Smooth muscle cell (in vitro differentiated cells): ENCODE measurements around the gene WSB2. TPM values are rescaled to one million over a fixed set of nuclear protein-coding genes. Genes with fewer than 3 reads are reported as not detected.

ENCODE experiments used
- DNase-seq: peaks from one replicate; lab custom pipeline; 2025; ENCODE audit not compliant: unreplicated experiment; lab: John Stamatoyannopoulos, UW
- H2AFZ ChIP-seq: fragments of 200-600 bp; sonication (generic); 2 replicates; pipeline ENCODE4 v1.6.0; 2016; ENCODE audit warnings: antibody characterized with exemption, low read depth, mild to moderate bottlenecking
- H3F3A ChIP-seq: fragments of 200-600 bp; sonication (generic); 2 replicates; pipeline ENCODE4 v1.6.0; 2017; ENCODE audit warnings: antibody characterized with exemption, low read depth
- H3K27ac ChIP-seq: fragments of 200-600 bp; sonication (generic); 2 replicates; pipeline ENCODE4 v1.5.1; 2016; ENCODE audit warnings: low read depth, mild to moderate bottlenecking
- H3K27me3 ChIP-seq: fragments of 200-600 bp; sonication (generic); 2 replicates; pipeline ENCODE4 v1.6.1; 2016; ENCODE audit warnings: low read depth, mild to moderate bottlenecking
- H3K36me3 ChIP-seq: fragments of 200-600 bp; sonication (generic); 2 replicates; pipeline ENCODE4 v1.5.1; 2016; ENCODE audit warnings: low read depth
- H3K4me1 ChIP-seq: fragments of 200-600 bp; sonication (generic); 2 replicates; pipeline ENCODE4 v1.5.1; 2016; ENCODE audit warnings: low read depth
- H3K4me2 ChIP-seq: fragments of 200-600 bp; sonication (generic); 2 replicates; pipeline ENCODE4 v1.6.0; 2016; ENCODE audit warnings: mild to moderate bottlenecking
- H3K4me3 ChIP-seq: fragments of 200-600 bp; sonication (generic); 2 replicates; pipeline ENCODE4 v1.5.1; 2016; ENCODE audit warnings: mild to moderate bottlenecking
- H3K79me2 ChIP-seq: fragments of 200-600 bp; sonication (generic); 2 replicates; pipeline ENCODE4 v1.6.0; 2016; ENCODE audit warnings: low read depth, mild to moderate bottlenecking
- H3K9ac ChIP-seq: fragments of 200-600 bp; sonication (generic); 2 replicates; pipeline ENCODE4 v1.6.0; 2016; ENCODE audit warnings: low read depth
- H3K9me3 ChIP-seq: fragments of 200-600 bp; sonication (generic); replicated peaks from 2 replicates; pipeline ENCODE4 v1.5.1; 2016; ENCODE audit warnings: low read depth
- H4K20me1 ChIP-seq: fragments of 200-600 bp; sonication (generic); 2 replicates; pipeline ENCODE4 v1.6.0; 2016; ENCODE audit warnings: low read depth
- CTCF ChIP-seq: fragments of 200-600 bp; sonication (generic); IDR thresholded peaks from 2 replicates; pipeline ENCODE4 v1.5.1; 2017; ENCODE audit warnings: borderline replicate concordance, mild to moderate bottlenecking, antibody characterized with exemption; ENCODE audit not compliant: insufficient read depth, poor library complexity, severe bottlenecking
- WGBS: methylation state at CpG from one replicate; pipeline ENCODE4 v1.1.7; 2016; ENCODE audit warnings: low lambda C conversion rate; 5-methylcytosine and 5-hydroxymethylcytosine counted together
- polyA plus RNA-seq: library from polyadenylated mRNA; unstranded; fragments of >200 nt; fragmentation: Nextera tagmentation; extraction: Ambion mirVana; gene quantifications from 2 replicates; pipeline ENCODE4 v1.2.1, GENCODE V29; 2016
- total RNA-seq: library from RNA; depleted of rRNA; stranded (reverse); fragments of >200 nt; gene quantifications from 2 replicates; pipeline ENCODE4 v1.2.3, GENCODE V29; 2014

Gene WSB2
- total and polyA plus RNA-seq, 2 experiments from 2014 or later = 48.1 to 78.2 TPM

DNA sequence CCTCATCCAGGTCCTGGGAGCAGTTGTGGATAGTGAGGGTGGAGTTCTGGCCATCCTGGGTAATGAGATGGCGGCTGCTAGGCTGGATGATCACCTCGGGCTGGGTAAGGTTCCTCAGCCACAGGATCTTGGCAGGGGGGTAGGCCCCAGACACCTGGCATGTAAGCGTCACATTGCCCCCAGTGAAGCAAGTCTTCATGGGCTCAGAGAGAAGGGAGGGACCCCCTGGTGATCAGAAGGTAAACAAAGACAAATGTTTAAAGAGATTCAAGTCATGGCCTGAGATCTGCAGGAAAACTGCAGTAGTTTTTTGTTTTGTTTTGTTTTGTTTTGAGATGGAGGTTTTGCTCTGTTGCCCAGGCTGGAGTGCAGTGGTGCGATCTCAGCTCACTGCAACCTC is 12.8 kb upstream of the WSB2 start:
- WGBS = 85% methylated on average over 4 of the region's 4 CpGs
- Histone ChIP-seq H4K20me1 (no peaks in the 10 kb centered on the region), H3K36me3 (no peaks in the 10 kb centered on the region), H3K27ac (no peak overlapping the region), H3K4me1 (no peaks in the 10 kb centered on the region), H3K4me3 (no peak overlapping the region), H3K79me2 (no peaks in the 10 kb centered on the region), H3F3A (no peaks in the 10 kb centered on the region), H3K27me3 (no peaks in the 10 kb centered on the region), H3K9me3 (no peaks in the 10 kb centered on the region), H2AFZ (no peak overlapping the region), H3K9ac (no peak overlapping the region), H3K4me2 (no peak overlapping the region)
- DNase-seq = no peak
- TF ChIP-seq CTCF = no peak

GRCh38 chr12:118070650-118071049 is 9.7 kb upstream of the WSB2 start:
- no peak overlapping the region for H2AFZ ChIP-seq
- H3F3A ChIP-seq = no peaks in the 10 kb centered on the region
- no peaks in the 10 kb centered on the region for H3K9me3 ChIP-seq
- no peak overlapping the region for H3K27ac ChIP-seq
- no peaks in the 10 kb centered on the region for H3K79me2 ChIP-seq
- 91% methylated on average over 3 of the region's 3 CpGs for WGBS
- H3K4me3 ChIP-seq = no peak overlapping the region
- no peak overlapping the region for H3K4me2 ChIP-seq
- no peaks in the 10 kb centered on the region for H4K20me1 ChIP-seq
- no peak for TF ChIP-seq CTCF
- no peak overlapping the region for H3K9ac ChIP-seq
- H3K4me1 ChIP-seq = no peaks in the 10 kb centered on the region
- H3K36me3 ChIP-seq = no peaks in the 10 kb centered on the region
- H3K27me3 ChIP-seq = no peaks in the 10 kb centered on the region
- DNase-seq = no peak

- no peak overlapping the region for H3K9ac ChIP-seq
- H3K79me2 ChIP-seq = no peaks in the 10 kb centered on the region
- H3F3A ChIP-seq = peaks cover 5% of the 10 kb centered on the region
- no peak overlapping the region for H2AFZ ChIP-seq
- no peak overlapping the region for H3K27ac ChIP-seq
- WGBS = 84% methylated on average over 2 of the region's 2 CpGs
- H3K9me3 ChIP-seq = no peaks in the 10 kb centered on the region
- H3K27me3 ChIP-seq = no peaks in the 10 kb centered on the region
- TF ChIP-seq CTCF = no peak
- peaks cover 9% of the 10 kb centered on the region for H3K4me1 ChIP-seq
- no peaks in the 10 kb centered on the region for H4K20me1 ChIP-seq
- no peak overlapping the region for H3K4me3 ChIP-seq
- DNase-seq = no peak
- no peak overlapping the region for H3K4me2 ChIP-seq
- H3K36me3 ChIP-seq = no peaks in the 10 kb centered on the region
Observed at GRCh38 chr12:118068445-118068844, 7.5 kb upstream of the WSB2 start.

DNA sequence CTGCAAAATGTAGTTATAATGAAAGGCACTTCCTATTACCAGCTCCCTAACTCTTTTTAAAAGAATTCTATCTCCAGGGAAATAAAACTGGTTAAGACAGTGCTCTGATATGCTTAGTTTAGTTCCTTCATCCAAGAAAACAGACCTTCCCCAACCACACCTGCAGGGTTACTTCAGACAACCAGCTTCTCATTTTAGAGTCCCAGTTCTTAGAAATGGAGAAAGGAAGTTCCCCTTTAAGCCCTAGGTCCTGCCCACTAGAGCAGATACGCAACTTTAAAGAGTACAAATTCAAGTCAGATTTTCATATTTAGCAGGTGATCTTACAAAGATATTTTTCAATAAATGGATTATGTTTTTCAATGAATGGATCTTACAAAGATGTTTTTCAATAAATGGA is 4.4 kb upstream of the WSB2 start:
- Histone ChIP-seq H3K36me3 (no peaks in the 10 kb centered on the region), H2AFZ (no peak overlapping the region), H3K27me3 (no peaks in the 10 kb centered on the region), H3K4me3 (no peak overlapping the region), H3F3A (peaks cover 7% of the 10 kb centered on the region), H3K9ac (no peak overlapping the region), H3K4me2 (no peak overlapping the region), H3K27ac (no peak overlapping the region), H3K4me1 (peaks cover 20% of the 10 kb centered on the region), H3K9me3 (no peaks in the 10 kb centered on the region), H4K20me1 (no peaks in the 10 kb centered on the region), H3K79me2 (no peaks in the 10 kb centered on the region)
- TF ChIP-seq CTCF = no peak
- DNase-seq = no peak
- WGBS = 95% methylated on average over 1 of the region's 1 CpG
